HepG2 (cell line): ENCODE data around the gene ACVRL1. TPM values are rescaled to one million over a fixed set of nuclear protein-coding genes. Genes with fewer than 3 reads are reported as not detected.

Source experiments
- ATAC-seq: fragments of 200-7000 bp; cut with Tn5 transposase; 3 replicates; pipeline ENCODE4 v1.9.1; 2020; ENCODE audit warnings: mild to moderate bottlenecking, moderate library complexity
- BruUV-seq: library from RNA; stranded (reverse); fragments of 400-500 nt; replicated peaks from 2 replicates; lab custom pipeline; 2021; lab: Mats Ljungman, UMichigan
- CTCF ChIA-PET: fragments of 300-600 bp; formaldehyde crosslinking; extraction: SDS; loops from one replicate; lab custom pipeline; 2021; ENCODE audit warnings: low total read pairs, inconsistent platforms, low intra/inter-chr PET ratio; lab: Yijun Ruan, JAX
- POLR2A ChIA-PET: fragments of 350-600 bp; sonication (Branson Sonifier 250); formaldehyde crosslinking; loops from one replicate; lab custom pipeline; 2020; ENCODE audit warnings: antibody characterized with exemption, inconsistent platforms; lab: Yijun Ruan, JAX
- DNase-seq: peaks from one replicate; pipeline ENCODE4 v3.0.0-alpha.2; 2015; ENCODE audit warnings: low spot score
- FAIRE-seq: peaks from 3 replicates; lab custom pipeline; 2011; peaks lifted over from hg19 to GRCh38; lab: Jason Lieb, UNC
- H2AFZ ChIP-seq: one replicate; pipeline ENCODE4 v1.6.1; 2011; ENCODE audit warnings: low read length, inconsistent platforms
- H3K27ac ChIP-seq: fragments of 300-600 bp; 3 replicates; pipeline ENCODE4 v1.8.0; 2011; ENCODE audit warnings: mixed run types, mild to moderate bottlenecking, mixed read lengths, low read length, inconsistent platforms; ENCODE audit not compliant: insufficient read depth; ENCODE audit errors: extremely low read length
- H3K27me3 ChIP-seq, 2 experiments: fragments of 200-600 bp in 1 of 2; 2 replicates in 1 of 2; 3 replicates in 1 of 2; pipeline versions ENCODE4 v1.6.0 to v1.8.0; 2011; ENCODE audit warnings: low read length in 2 of 2, mild to moderate bottlenecking in 2 of 2, moderate library complexity in 2 of 2, inconsistent platforms in 1 of 2; ENCODE audit not compliant: insufficient read depth in 2 of 2, control insufficient read depth in 1 of 2
- H3K36me3 ChIP-seq, 2 experiments: fragments of 200-600 bp in 1 of 2; replicated peaks in 1 of 2; 2 replicates in 1 of 2; 3 replicates in 1 of 2; pipeline versions ENCODE4 v1.5.1 to v1.8.0; 2011; ENCODE audit warnings: low read length in 2 of 2, inconsistent platforms in 1 of 2; ENCODE audit not compliant: insufficient read depth in 2 of 2, control insufficient read depth in 1 of 2
- H3K4me1 ChIP-seq: 2 replicates; pipeline ENCODE4 v1.5.1; 2012; ENCODE audit warnings: low read length, inconsistent platforms; ENCODE audit not compliant: insufficient read depth
- H3K4me2 ChIP-seq: 2 replicates; pipeline ENCODE4 v1.6.0; 2011; ENCODE audit warnings: low read depth, low read length, inconsistent platforms
- H3K4me3 ChIP-seq, 3 experiments: fragments of 200-600 bp in 1 of 3; sonication (generic), shearing (Covaris generic) in 1 of 3; replicated peaks in 1 of 3; 2 replicates each; pipeline ENCODE4 v1.5.1; 2011 to 2016; ENCODE audit warnings: low read length in 3 of 3, inconsistent platforms in 2 of 3, low read depth in 2 of 3, mild to moderate bottlenecking in 2 of 3, control low read depth in 1 of 3, mixed read lengths in 1 of 3; ENCODE audit not compliant: insufficient read depth in 1 of 3
- H3K79me2 ChIP-seq: one replicate; pipeline ENCODE4 v1.6.1; 2011; ENCODE audit warnings: low read length, inconsistent platforms; ENCODE audit not compliant: insufficient read depth
- H3K9ac ChIP-seq: 2 replicates; pipeline ENCODE4 v1.6.0; 2011; ENCODE audit warnings: mild to moderate bottlenecking, low read depth, low read length, inconsistent platforms; ENCODE audit not compliant: insufficient read depth
- H3K9me3 ChIP-seq: 2 replicates; pipeline ENCODE4 v1.5.1; 2012; ENCODE audit warnings: mild to moderate bottlenecking, low read length
- H4K20me1 ChIP-seq: 2 replicates; pipeline ENCODE4 v1.6.0; 2011; ENCODE audit warnings: inconsistent platforms, mild to moderate bottlenecking, low read length, moderate library complexity; ENCODE audit not compliant: insufficient read depth
- AHR ChIP-seq: IDR thresholded peaks from 2 replicates; pipeline ENCODE4 v1.6.1; 2018; ENCODE audit warnings: missing genetic modification reagents, missing compliant biosample characterization
- DDIT3 ChIP-seq: sonication (generic); formaldehyde crosslinking; IDR thresholded peaks from 2 replicates; pipeline ENCODE4 v1.4.0; 2020; ENCODE audit warnings: mild to moderate bottlenecking, missing genetic modification reagents
- FOXJ3 ChIP-seq: sonication (generic); formaldehyde crosslinking; IDR thresholded peaks from 2 replicates; pipeline ENCODE4 v1.4.0; 2020; ENCODE audit warnings: missing genetic modification reagents, mild to moderate bottlenecking, borderline replicate concordance
- IRF1 ChIP-seq: sonication (generic); formaldehyde crosslinking; IDR thresholded peaks from 2 replicates; pipeline ENCODE4 v1.4.0; 2020; ENCODE audit warnings: low read depth, mild to moderate bottlenecking, missing genetic modification reagents
- MAFK ChIP-seq, 2 experiments: IDR thresholded peaks in 1 of 2; conservative IDR thresholded peaks in 1 of 2; 2 replicates each; pipeline ENCODE4 v1.6.1; 2011; ENCODE audit warnings: improper control_type of control experiment in 2 of 2, low read length in 2 of 2
- NR1H2 ChIP-seq: sonication (generic); formaldehyde crosslinking; IDR thresholded peaks from 2 replicates; pipeline ENCODE4 v1.8.1; 2022; ENCODE audit warnings: low read depth, missing genetic modification reagents, borderline replicate concordance
- THAP11 ChIP-seq: IDR thresholded peaks from 2 replicates; pipeline ENCODE4 v1.6.1; 2016; ENCODE audit warnings: missing biosample characterization, missing genetic modification reagents
- ZNF276 ChIP-seq: sonication (generic); formaldehyde crosslinking; IDR thresholded peaks from 2 replicates; pipeline ENCODE4 v1.4.0; 2020; ENCODE audit warnings: mild to moderate bottlenecking, low read depth, missing genetic modification reagents
- ZNF280B ChIP-seq: sonication (generic); formaldehyde crosslinking; IDR thresholded peaks from 2 replicates; pipeline ENCODE4 v1.5.0; 2020; ENCODE audit warnings: missing genetic modification reagents, mild to moderate bottlenecking, borderline replicate concordance
- ZNF3 ChIP-seq: IDR thresholded peaks from 2 replicates; pipeline ENCODE4 v1.7.0; 2017; ENCODE audit warnings: inconsistent platforms
- ZNF563 ChIP-seq: sonication (generic); formaldehyde crosslinking; IDR thresholded peaks from 2 replicates; pipeline ENCODE4 v1.8.0; 2022; ENCODE audit warnings: mild to moderate bottlenecking, moderate library complexity, missing genetic modification reagents
- WGBS: methylation state at CpG from one replicate; pipeline ENCODE4 v1.1.6; 2017; ENCODE audit warnings: low lambda C conversion rate; 5-methylcytosine and 5-hydroxymethylcytosine counted together
- in situ Hi-C: cut with HindIII; loops from 2 replicates; pipeline ENCODE4 v1.10.0; 2017; ENCODE audit warnings: low pct_unique_long_range_greater_than_20kb; ENCODE audit not compliant: extremely low pct_ligation_motif_present
- intact Hi-C: fragments of 100-400 bp; cut with micrococcal nuclease; formaldehyde crosslinking; loops from one replicate; pipeline ENCODE4 v1.10.0; 2022; ENCODE audit not compliant: unreplicated experiment
- polyA plus RNA-seq, 8 experiments: library from polyadenylated mRNA; depleted of rRNA in 3 of 8; stranded (reverse) in 7 of 8; unstranded in 1 of 8; fragments of >200 nt; fragmentation: Illumina TruSeq in 4 of 8; extraction: Trizol in 4 of 8; gene quantifications; 2 replicates each; pipeline versions ENCODE4 v1.2.1 to v1.2.3, GENCODE V29; 2011 to 2016; ENCODE audit warnings: low read depth in 4 of 8, missing spikeins in 1 of 8, mixed read lengths in 1 of 8; ENCODE audit not compliant: insufficient read depth in 1 of 8
- total RNA-seq, 5 experiments: library from RNA; depleted of rRNA; stranded (reverse); fragments of >200 nt; fragmentation: Illumina TruSeq; extraction: Trizol; gene quantifications; 2 replicates each; pipeline ENCODE4 v1.2.3, GENCODE V29; 2016; ENCODE audit warnings: low read depth in 1 of 5

Gene ACVRL1
- total and polyA plus RNA-seq, 2 of the 13 experiments (the other 11 are each of a cell fraction or from before 2014, with no cell fraction given) = not detected

- H3K27ac ChIP-seq = no peak overlapping the region
- no TSS peak for BruUV-seq
- WGBS = 15% methylated on average over 4 of the region's 4 CpGs
- H3K79me2 ChIP-seq = no peaks in the 10 kb centered on the region
- no peaks in the 10 kb centered on the region for H3K36me3 ChIP-seq
- no peak overlapping the region for H3K4me3 ChIP-seq
- intact Hi-C loops = no loop called here
- H3K27me3 ChIP-seq = peaks cover 9 to 47% of the 10 kb centered on the region in 2 experiments; a peak in 4 of 5 replicates
- CTCF ChIA-PET = no interaction called here
- in situ Hi-C loops = no loop called here
- ATAC-seq (no peak), DNase-seq (no peak), FAIRE-seq (no peak)
- H3K9me3 ChIP-seq = no peaks in the 10 kb centered on the region
- POLR2A ChIA-PET = no interaction called here
- no peak overlapping the region for H3K9ac ChIP-seq
- H4K20me1 ChIP-seq = no peaks in the 10 kb centered on the region
- H3K4me2 ChIP-seq = no peak overlapping the region
- H2AFZ ChIP-seq = no peak overlapping the region
- no peak for TF ChIP-seq THAP11 (CRISPR knock-in tag)
- no peak for TF ChIP-seq MAFK (conservative IDR thresholded peaks at IDR 0.05 in 1 of 2, IDR thresholded peaks at IDR 0.05 in 1 of 2; ENCODE audit: low read length in 2 of 2)
- no peak for TF ChIP-seq ZNF3 (CRISPR knock-in tag)
- no peak for TF ChIP-seq DDIT3 (CRISPR knock-in tag)
- TF ChIP-seq ZNF563 (CRISPR knock-in tag) = no peak
- no peak for TF ChIP-seq AHR
- peaks cover 41% of the 10 kb centered on the region for H3K4me1 ChIP-seq
Observed at GRCh38 chr12:51870504-51870903, 36.8 kb upstream of the ACVRL1 start.

GRCh38 chr12:51871126-51871525, 36.2 kb upstream of the ACVRL1 start:
- ATAC-seq (no peak), DNase-seq (no peak), FAIRE-seq (no peak)
- Histone ChIP-seq H3K4me2 (no peak overlapping the region), H3K9ac (no peak overlapping the region), H4K20me1 (no peaks in the 10 kb centered on the region), H3K27ac (no peak overlapping the region), H3K36me3 (no peaks in the 10 kb centered on the region), H3K9me3 (no peaks in the 10 kb centered on the region), H2AFZ (no peak overlapping the region), H3K27me3 (peaks cover 9 to 44% of the 10 kb centered on the region in 2 experiments; a peak in 4 of 5 replicates), H3K4me3 (no peak overlapping the region), H3K79me2 (no peaks in the 10 kb centered on the region), H3K4me1 (peaks cover 35% of the 10 kb centered on the region)
- POLR2A ChIA-PET = no interaction called here
- no TSS peak for BruUV-seq
- CTCF ChIA-PET = no interaction called here
- 32% methylated on average over 4 of the region's 6 CpGs for WGBS
- intact Hi-C loops (no loop called here), in situ Hi-C loops (no loop called here)
- TF ChIP-seq ZNF280B (CRISPR knock-in tag) = no peak
- no peak for TF ChIP-seq FOXJ3 (CRISPR knock-in tag)
- TF ChIP-seq ZNF276 (CRISPR knock-in tag) = no peak
- TF ChIP-seq IRF1 = no peak
- TF ChIP-seq NR1H2 = no peak
